ENCODE measurements around the gene PICK1. TPM values are rescaled to one million over a fixed set of nuclear protein-coding genes. Genes with fewer than 3 reads are reported as not detected.

PICK1 gene
- total RNA-seq, 2 donors from 2014 or later, result 27.6 to 47.2 TPM

DNA sequence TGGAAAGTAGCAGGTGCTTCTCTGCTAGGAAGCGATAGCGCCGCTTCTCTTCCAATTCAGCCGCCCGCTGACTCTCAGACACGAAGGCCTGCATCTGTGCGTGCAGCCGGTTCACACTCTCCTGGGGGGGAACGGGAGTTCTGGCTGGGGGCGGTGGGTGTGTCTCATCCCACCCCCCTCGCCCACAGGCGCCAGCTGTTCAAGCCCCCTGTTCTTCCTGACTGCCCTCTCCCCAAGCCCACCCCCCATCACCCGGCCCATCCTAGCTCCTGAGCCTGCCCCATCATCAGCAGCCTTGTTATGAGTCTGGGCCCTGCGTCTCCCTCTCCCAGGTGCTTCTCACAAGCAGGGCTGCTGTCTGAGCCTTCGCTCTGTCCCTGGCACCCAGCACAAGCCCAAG is 39.9 kb downstream of the PICK1 start:
- Histone ChIP-seq H3K27me3 (no peaks in the 10 kb centered on the region), H3K9me3 (no peaks in the 10 kb centered on the region), H3K4me1 (no peaks in the 10 kb centered on the region), H3K4me3 (no peak overlapping the region), H3K9ac (ENCODE audit: low read depth in 2 of 2, low read length in 2 of 2) (no peak overlapping the region), H3K36me3 (no peaks in the 10 kb centered on the region), H3K27ac (no peak overlapping the region)
- TF ChIP-seq, protein P1, sequence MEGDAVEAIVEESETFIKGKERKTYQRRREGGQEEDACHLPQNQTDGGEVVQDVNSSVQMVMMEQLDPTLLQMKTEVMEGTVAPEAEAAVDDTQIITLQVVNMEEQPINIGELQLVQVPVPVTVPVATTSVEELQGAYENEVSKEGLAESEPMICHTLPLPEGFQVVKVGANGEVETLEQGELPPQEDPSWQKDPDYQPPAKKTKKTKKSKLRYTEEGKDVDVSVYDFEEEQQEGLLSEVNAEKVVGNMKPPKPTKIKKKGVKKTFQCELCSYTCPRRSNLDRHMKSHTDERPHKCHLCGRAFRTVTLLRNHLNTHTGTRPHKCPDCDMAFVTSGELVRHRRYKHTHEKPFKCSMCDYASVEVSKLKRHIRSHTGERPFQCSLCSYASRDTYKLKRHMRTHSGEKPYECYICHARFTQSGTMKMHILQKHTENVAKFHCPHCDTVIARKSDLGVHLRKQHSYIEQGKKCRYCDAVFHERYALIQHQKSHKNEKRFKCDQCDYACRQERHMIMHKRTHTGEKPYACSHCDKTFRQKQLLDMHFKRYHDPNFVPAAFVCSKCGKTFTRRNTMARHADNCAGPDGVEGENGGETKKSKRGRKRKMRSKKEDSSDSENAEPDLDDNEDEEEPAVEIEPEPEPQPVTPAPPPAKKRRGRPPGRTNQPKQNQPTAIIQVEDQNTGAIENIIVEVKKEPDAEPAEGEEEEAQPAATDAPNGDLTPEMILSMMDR (IDR thresholded peaks at IDR 0.05), result no peak
- DNase-seq, result no peak
- intact Hi-C loops (cut with DNase I), result no loop called here

DNA sequence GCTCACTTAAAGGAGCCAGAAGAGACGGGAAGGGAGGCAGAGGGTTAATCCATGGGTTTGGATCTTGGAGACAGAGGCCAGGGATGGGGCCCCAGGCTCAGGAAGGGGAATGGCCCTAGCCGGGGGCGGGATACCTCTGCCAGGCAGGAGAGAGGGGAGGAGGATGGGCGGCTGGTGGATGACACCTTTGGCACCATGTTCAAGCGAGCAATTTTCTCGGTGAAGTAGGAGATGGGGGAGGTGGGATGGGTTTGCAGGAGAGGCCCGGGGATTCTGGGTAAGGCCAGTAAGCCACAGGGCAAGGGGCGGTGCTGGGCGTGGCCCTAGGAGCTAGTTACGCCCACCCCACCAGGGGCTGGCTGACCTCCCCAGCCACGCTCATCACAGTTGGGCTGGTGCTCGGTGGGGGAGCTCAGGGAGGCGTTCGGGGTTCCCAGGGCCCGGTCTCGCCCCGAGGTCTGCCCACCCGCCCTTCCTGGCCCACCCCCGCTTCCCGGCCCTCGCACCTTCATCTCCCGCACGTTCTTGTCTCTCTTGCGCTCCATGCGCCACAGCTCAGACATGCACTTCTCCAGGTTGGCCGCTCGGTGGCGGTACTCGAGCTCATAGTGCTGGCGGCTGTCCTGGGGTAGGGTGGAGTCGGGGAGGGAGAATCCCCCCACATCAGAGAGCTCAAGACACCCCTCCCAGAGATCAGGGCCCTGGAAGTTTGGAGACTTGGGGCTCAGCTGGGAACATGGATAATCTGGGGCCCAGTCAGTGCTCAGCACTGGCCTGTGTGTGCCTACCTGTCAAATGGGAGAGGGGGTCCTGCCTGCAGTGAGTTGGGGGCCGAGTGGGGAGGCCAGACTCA is 40.6 kb downstream of the PICK1 start:
- intact Hi-C loops (cut with DNase I), result no loop called here
- Histone ChIP-seq H3K9me3 (no peaks in the 10 kb centered on the region), H3K4me3 (no peak overlapping the region), H3K27me3 (no peaks in the 10 kb centered on the region), H3K9ac (ENCODE audit: low read depth in 2 of 2, low read length in 2 of 2) (no peak overlapping the region), H3K4me1 (no peaks in the 10 kb centered on the region), H3K27ac (no peak overlapping the region), H3K36me3 (no peaks in the 10 kb centered on the region)
- TF ChIP-seq, protein P1 (IDR thresholded peaks at IDR 0.05), result no peak
- no peak for DNase-seq

DNA sequence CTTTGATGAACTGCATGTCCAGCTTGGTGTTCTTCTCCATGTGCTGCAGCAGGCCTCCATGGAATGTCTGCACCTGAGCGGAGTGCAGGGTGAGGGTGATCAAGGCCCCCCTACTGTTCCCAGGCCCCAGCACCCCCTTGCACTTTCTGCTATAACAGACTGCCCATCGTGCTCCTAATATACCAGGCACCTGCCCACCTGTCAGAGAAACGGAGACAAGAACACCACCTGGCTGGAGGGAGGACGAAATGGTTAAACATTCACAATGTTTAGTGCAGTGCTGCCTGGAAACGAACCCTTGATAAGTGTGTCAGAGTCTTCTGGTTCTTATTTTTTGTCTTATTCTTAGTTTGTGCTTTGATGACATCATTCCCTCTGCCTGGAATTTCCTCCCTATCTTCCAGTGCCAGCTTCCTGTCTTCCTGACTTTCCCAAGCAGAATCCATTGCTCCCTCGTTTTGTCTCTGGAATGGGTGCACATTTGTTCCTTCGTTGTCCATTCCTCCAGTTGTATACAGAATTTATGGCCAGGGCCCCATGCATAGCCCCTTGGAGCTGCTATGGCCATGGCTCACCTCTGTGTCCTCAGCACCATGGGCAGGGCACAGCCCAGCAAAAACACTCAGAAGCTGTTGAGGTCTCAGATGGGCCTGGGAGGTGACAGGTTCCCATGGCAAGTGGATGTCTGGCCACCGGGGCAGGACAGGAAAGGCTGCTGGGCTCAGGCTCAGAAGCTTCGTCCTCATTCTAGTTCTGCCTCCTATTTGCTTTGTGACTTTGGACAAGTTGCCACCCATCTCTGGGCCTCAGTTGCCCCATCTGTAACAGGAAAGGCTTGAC is 41.4 kb downstream of the PICK1 start:
- no peaks in the 10 kb centered on the region for H3K36me3 ChIP-seq
- H3K9me3 ChIP-seq, result no peaks in the 10 kb centered on the region
- TF ChIP-seq, protein P1 (IDR thresholded peaks at IDR 0.05), result no peak
- H3K4me1 ChIP-seq, result no peaks in the 10 kb centered on the region
- no peak for DNase-seq
- H3K4me3 ChIP-seq, result no peak overlapping the region
- H3K27me3 ChIP-seq, result no peaks in the 10 kb centered on the region
- H3K9ac ChIP-seq (ENCODE audit: low read depth in 2 of 2, low read length in 2 of 2), result peak overlapping the region in 1 of 2 donors; percentile 20
- intact Hi-C loops (cut with DNase I), result no loop called here
- H3K27ac ChIP-seq, result no peak overlapping the region

DNA sequence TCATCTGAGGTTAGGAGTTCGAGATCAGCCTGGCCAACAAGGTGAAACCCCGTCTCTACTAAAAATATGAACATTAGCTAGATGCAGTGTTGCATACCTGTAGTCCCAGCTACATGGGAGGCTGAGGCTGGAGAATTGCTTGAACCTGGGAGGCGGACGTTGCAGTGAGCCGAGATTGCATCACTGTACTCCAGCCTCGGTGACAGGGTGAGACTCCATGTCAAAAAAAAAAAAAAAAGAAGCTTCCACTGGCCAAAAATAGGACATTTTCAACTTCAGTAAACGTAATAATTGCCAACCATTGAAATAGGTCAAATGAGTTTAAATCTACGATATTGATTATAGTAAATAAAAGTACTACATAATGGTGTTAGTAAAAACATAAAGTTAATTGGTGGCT is 46.4 kb downstream of the PICK1 start:
- Histone ChIP-seq H3K9ac (ENCODE audit: low read depth in 2 of 2, low read length in 2 of 2) (no peak overlapping the region), H3K9me3 (no peaks in the 10 kb centered on the region), H3K27me3 (no peaks in the 10 kb centered on the region), H3K27ac (no peak overlapping the region), H3K4me3 (no peak overlapping the region), H3K36me3 (no peaks in the 10 kb centered on the region), H3K4me1 (peaks cover 12% of the 10 kb centered on the region)
- TF ChIP-seq, protein P1 (IDR thresholded peaks at IDR 0.05), result no peak
- intact Hi-C loops (cut with DNase I), result no loop called here
- no peak for DNase-seq

DNA sequence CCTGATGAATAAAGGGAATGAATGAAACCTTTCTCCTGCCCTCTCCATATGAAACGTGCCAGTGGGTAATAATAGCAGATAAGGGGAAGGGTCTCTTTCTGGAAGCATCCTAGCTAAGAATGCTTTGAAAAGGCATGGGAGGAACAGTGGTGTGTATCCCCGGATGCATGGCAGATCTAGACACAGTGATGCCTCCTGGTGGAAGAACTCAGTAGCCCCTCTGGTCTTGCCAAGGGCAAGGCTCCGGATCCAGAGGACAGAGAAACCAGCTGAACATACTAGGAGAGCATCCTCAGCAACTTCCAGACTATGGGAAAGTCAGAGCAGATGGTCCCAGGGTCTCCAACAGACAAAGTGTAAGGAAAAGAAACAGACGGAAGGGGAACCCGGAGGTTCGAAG is 46.9 kb downstream of the PICK1 start:
- TF ChIP-seq, protein P1 (IDR thresholded peaks at IDR 0.05), result no peak
- H3K4me1 ChIP-seq, result peaks cover 15% of the 10 kb centered on the region
- H3K36me3 ChIP-seq, result no peaks in the 10 kb centered on the region
- intact Hi-C loops (cut with DNase I), result no loop called here
- no peak overlapping the region for H3K27ac ChIP-seq
- H3K9me3 ChIP-seq, result no peaks in the 10 kb centered on the region
- no peak overlapping the region for H3K9ac ChIP-seq (ENCODE audit: low read depth in 2 of 2, low read length in 2 of 2)
- no peak overlapping the region for H3K4me3 ChIP-seq
- no peak for DNase-seq
- H3K27me3 ChIP-seq, result no peaks in the 10 kb centered on the region

Data from colonic mucosa (tissue), 4 donors.